ENCODE measurements around the gene GPR78.

Gene GPR78

GRCh38 chr4:8580321-8581093, at the start of gene GPR78:
TSS of gene GPR78 (plus strand) at chr4:8580392. CDS start at chr4:8580983, 591 bp downstream.
- DNase-seq = peak; percentile 42
- Histone ChIP-seq H3K4me3 (ENCODE audit: low read depth in 1 of 2, low read length in 2 of 2) (no peak within 1 kb of the TSS), H3K9me3 (ENCODE audit: insufficient read depth, low read length, severe bottlenecking) (no peaks in the 10 kb centered on the region), H3K27ac (ENCODE audit: low read length) (no peak within 1 kb of the TSS), H3K36me3 (ENCODE audit: insufficient read depth, low read length) (no peaks in the 10 kb centered on the region), H2AFZ (ENCODE audit: low read depth, low read length) (no peak within 1 kb of the TSS), H3K4me2 (ENCODE audit: insufficient read depth, low read length) (no peak within 1 kb of the TSS), H3K79me2 (ENCODE audit: insufficient read depth, low read length) (no peaks in the 10 kb centered on the region), H3K4me1 (ENCODE audit: insufficient read depth, low read length) (no peaks in the 10 kb centered on the region), H4K20me1 (ENCODE audit: insufficient read depth, low read length) (peaks cover 3% of the 10 kb centered on the region; the same call in 1 of the 2 replicates), H3K9ac (ENCODE audit: low read depth, low read length) (no peak within 1 kb of the TSS), H3K27me3 (ENCODE audit: insufficient read depth, low read length, poor library complexity) (no peaks in the 10 kb centered on the region)
- TF ChIP-seq CTCF (IDR thresholded peaks at IDR 0.05; ENCODE audit: borderline replicate concordance, extremely low read depth, low read length, poor library complexity, severe bottlenecking) (no peak), EZH2 (IDR thresholded peaks at IDR 0.05; ENCODE audit: borderline replicate concordance, low read depth, low read length, severe bottlenecking) (no peak)
- ATAC-seq (ENCODE audit: insufficient read depth, low read depth) = peak; percentile 81

GRCh38 chr4:8532245-8532781, 47.9 kb upstream of the GPR78 start:
- no peak for DNase-seq
- Histone ChIP-seq H3K4me2 (ENCODE audit: insufficient read depth, low read length) (no peak overlapping the region), H3K4me3 (ENCODE audit: low read depth in 1 of 2, low read length in 2 of 2) (no peak overlapping the region)

GRCh38 chr4:8533274-8533865, 46.8 kb upstream of the GPR78 start:
- Histone ChIP-seq H4K20me1 (ENCODE audit: insufficient read depth, low read length) (no peaks in the 10 kb centered on the region), H3K9me3 (ENCODE audit: insufficient read depth, low read length, severe bottlenecking) (no peaks in the 10 kb centered on the region), H3K9ac (ENCODE audit: low read depth, low read length) (no peak overlapping the region), H2AFZ (ENCODE audit: low read depth, low read length) (no peak overlapping the region), H3K27ac (ENCODE audit: low read length) (no peak overlapping the region), H3K36me3 (ENCODE audit: insufficient read depth, low read length) (no peaks in the 10 kb centered on the region), H3K4me2 (ENCODE audit: insufficient read depth, low read length) (no peak overlapping the region), H3K27me3 (ENCODE audit: insufficient read depth, low read length, poor library complexity) (no peaks in the 10 kb centered on the region), H3K4me1 (ENCODE audit: insufficient read depth, low read length) (no peaks in the 10 kb centered on the region), H3K4me3 (ENCODE audit: low read depth in 1 of 2, low read length in 2 of 2) (no peak overlapping the region), H3K79me2 (ENCODE audit: insufficient read depth, low read length) (no peaks in the 10 kb centered on the region)
- ATAC-seq (ENCODE audit: insufficient read depth, low read depth) = no peak
- TF ChIP-seq EZH2 (IDR thresholded peaks at IDR 0.05; ENCODE audit: borderline replicate concordance, low read depth, low read length, severe bottlenecking) (no peak), CTCF (IDR thresholded peaks at IDR 0.05; ENCODE audit: borderline replicate concordance, extremely low read depth, low read length, poor library complexity, severe bottlenecking) (no peak)
- no peak for DNase-seq

More at GRCh38 chr4:8532245-8532781, 47.9 kb upstream of the GPR78 start:
- Histone ChIP-seq H3K36me3 (ENCODE audit: insufficient read depth, low read length) (no peaks in the 10 kb centered on the region), H2AFZ (ENCODE audit: low read depth, low read length) (no peak overlapping the region), H3K4me1 (ENCODE audit: insufficient read depth, low read length) (no peaks in the 10 kb centered on the region), H3K9ac (ENCODE audit: low read depth, low read length) (no peak overlapping the region), H3K9me3 (ENCODE audit: insufficient read depth, low read length, severe bottlenecking) (no peaks in the 10 kb centered on the region), H3K27ac (ENCODE audit: low read length) (no peak overlapping the region), H3K27me3 (ENCODE audit: insufficient read depth, low read length, poor library complexity) (no peaks in the 10 kb centered on the region), H3K79me2 (ENCODE audit: insufficient read depth, low read length) (no peaks in the 10 kb centered on the region), H4K20me1 (ENCODE audit: insufficient read depth, low read length) (no peaks in the 10 kb centered on the region)
- ATAC-seq (ENCODE audit: insufficient read depth, low read depth) = no peak
- TF ChIP-seq CTCF (IDR thresholded peaks at IDR 0.05; ENCODE audit: borderline replicate concordance, extremely low read depth, low read length, poor library complexity, severe bottlenecking) (no peak), EZH2 (IDR thresholded peaks at IDR 0.05; ENCODE audit: borderline replicate concordance, low read depth, low read length, severe bottlenecking) (no peak)

Measured in DND-41 (cell line).